H1 (cell line): ENCODE measurements around the gene CGB7. TPM values are rescaled to one million over a fixed set of nuclear protein-coding genes. Genes with fewer than 3 reads are reported as not detected.

Experiments used
- CTCF ChIA-PET: fragments of 300-600 bp; sonication (Branson Sonifier 250); formaldehyde crosslinking; loops from one replicate; lab custom pipeline; 2021; ENCODE audit not compliant: partially characterized antibody; lab: Charles Lee
- POLR2A ChIA-PET: fragments of 300-600 bp; sonication (Branson Sonifier 250); formaldehyde crosslinking; loops from one replicate; lab custom pipeline; 2021; ENCODE audit warnings: inconsistent platforms; ENCODE audit not compliant: partially characterized antibody; lab: Charles Lee
- DNase-seq, 2 experiments: peaks; one replicate each; pipeline versions ENCODE4 v3.0.0 to v3.0.0-alpha.2; 2010 to 2022; ENCODE audit warnings: low spot score in 2 of 2, low read depth in 1 of 2, mixed read lengths in 1 of 2
- FAIRE-seq: peaks from 2 replicates; lab custom pipeline; 2011; peaks lifted over from hg19 to GRCh38; lab: Jason Lieb, UNC
- H2AFZ ChIP-seq: 2 replicates; pipeline ENCODE4 v1.8.1; 2012; ENCODE audit warnings: low read length, inconsistent platforms
- H2AK5ac ChIP-seq: 2 replicates; pipeline ENCODE4 v1.6.1; 2013; ENCODE audit warnings: low read depth, low read length
- H2BK120ac ChIP-seq: replicated peaks from 2 replicates; pipeline ENCODE3; 2013; ENCODE audit warnings: low read depth, low read length, inconsistent platforms
- H2BK12ac ChIP-seq: 2 replicates; pipeline ENCODE4 v1.6.1; 2013; ENCODE audit warnings: low read depth, low read length
- H2BK15ac ChIP-seq: 2 replicates; pipeline ENCODE4 v1.6.1; 2013; ENCODE audit warnings: low read length
- H2BK20ac ChIP-seq: 2 replicates; pipeline ENCODE4 v1.6.1; 2013; ENCODE audit warnings: low read length
- H2BK5ac ChIP-seq: 2 replicates; pipeline ENCODE4 v1.6.1; 2013; ENCODE audit warnings: low read depth, low read length
- H3K14ac ChIP-seq: 2 replicates; pipeline ENCODE4 v1.6.1; 2013; ENCODE audit warnings: inconsistent platforms; ENCODE audit not compliant: insufficient read length
- H3K18ac ChIP-seq: 2 replicates; pipeline ENCODE4 v1.6.1; 2013; ENCODE audit warnings: low read length; ENCODE audit errors: extremely low read depth
- H3K23ac ChIP-seq: 2 replicates; pipeline ENCODE4 v1.6.1; 2013; ENCODE audit warnings: inconsistent platforms; ENCODE audit not compliant: insufficient read length
- H3K23me2 ChIP-seq: 2 replicates; pipeline ENCODE4 v1.6.1; 2013; ENCODE audit warnings: low read depth, low read length
- H3K27ac ChIP-seq: 2 replicates; pipeline ENCODE4 v1.6.1; 2011; ENCODE audit warnings: low read depth, low read length, inconsistent platforms
- H3K27me3 ChIP-seq, 4 experiments: replicated peaks in 1 of 4; 1 replicate in 1 of 4; 2 replicates in 3 of 4; pipeline versions ENCODE4 v1.6.1 to v1.8.1; 2011 to 2013; ENCODE audit warnings: low read length in 3 of 4, mild to moderate bottlenecking in 3 of 4, inconsistent platforms in 2 of 4, mixed read lengths in 2 of 4, moderate library complexity in 1 of 4; ENCODE audit not compliant: control insufficient read depth in 3 of 4, insufficient read depth in 3 of 4; ENCODE audit errors: extremely low read depth in 1 of 4
- H3K36me3 ChIP-seq, 4 experiments: 2 replicates each; pipeline versions ENCODE4 v1.6.1 to v1.8.1; 2011 to 2013; ENCODE audit warnings: mild to moderate bottlenecking in 4 of 4, low read length in 3 of 4, moderate library complexity in 2 of 4, control low read depth in 1 of 4, inconsistent platforms in 1 of 4; ENCODE audit not compliant: insufficient read depth in 4 of 4, control insufficient read depth in 2 of 4
- H3K4ac ChIP-seq: replicated peaks from 2 replicates; pipeline ENCODE3; 2013; ENCODE audit warnings: low read length, low read depth, mixed read lengths, inconsistent platforms; ENCODE audit not compliant: insufficient read length
- H3K4me1 ChIP-seq, 4 experiments: replicated peaks in 1 of 4; 1 replicate in 1 of 4; 2 replicates in 3 of 4; pipeline versions ENCODE4 v1.6.1 to v1.8.1; 2011 to 2013; ENCODE audit warnings: low read length in 3 of 4, inconsistent platforms in 2 of 4, mixed read lengths in 1 of 4; ENCODE audit not compliant: insufficient read depth in 4 of 4, control insufficient read depth in 3 of 4
- H3K4me2 ChIP-seq, 2 experiments: 2 replicates each; pipeline versions ENCODE4 v1.6.1 to v1.8.1; 2011 to 2013; ENCODE audit warnings: low read depth in 2 of 2, low read length in 2 of 2, control low read depth in 1 of 2, inconsistent platforms in 1 of 2, mild to moderate bottlenecking in 1 of 2; ENCODE audit not compliant: insufficient read depth in 1 of 2
- H3K4me3 ChIP-seq, 4 experiments: fragments of 200-600, 300-600 bp in 1 of 4; sonication (generic), shearing (Covaris generic), sonication (Bioruptor Twin) in 1 of 4; 2 replicates each; pipeline versions ENCODE4 v1.5.1 to v1.8.1; 2011 to 2016; ENCODE audit warnings: low read length in 4 of 4, low read depth in 3 of 4, control low read depth in 2 of 4, inconsistent platforms in 2 of 4, mild to moderate bottlenecking in 2 of 4, mixed read lengths in 1 of 4, moderate library complexity in 1 of 4; ENCODE audit not compliant: insufficient read depth in 2 of 4; ENCODE audit errors: extremely low read depth in 1 of 4
- H3K56ac ChIP-seq: replicated peaks from 2 replicates; pipeline ENCODE3; 2013; ENCODE audit warnings: low read depth, mild to moderate bottlenecking, mixed read lengths, low read length, inconsistent platforms; ENCODE audit not compliant: insufficient read length
- H3K79me1 ChIP-seq: 2 replicates; pipeline ENCODE4 v1.6.1; 2013; ENCODE audit warnings: low read depth, low read length, control low read depth
- H3K79me2 ChIP-seq, 2 experiments: 2 replicates each; pipeline versions ENCODE4 v1.6.1 to v1.8.1; 2012 to 2013; ENCODE audit warnings: low read length in 2 of 2, mild to moderate bottlenecking in 2 of 2, inconsistent platforms in 1 of 2; ENCODE audit not compliant: insufficient read depth in 2 of 2, control insufficient read depth in 1 of 2
- H3K9ac ChIP-seq, 4 experiments: replicated peaks in 1 of 4; 1 replicate in 1 of 4; 2 replicates in 3 of 4; pipeline versions ENCODE4 v1.6.1 to v1.8.1; 2011 to 2013; ENCODE audit warnings: low read depth in 3 of 4, low read length in 3 of 4, control low read depth in 2 of 4, mild to moderate bottlenecking in 2 of 4, moderate library complexity in 2 of 4, inconsistent platforms in 1 of 4; ENCODE audit errors: extremely low read depth in 1 of 4
- H3K9me3 ChIP-seq, 2 experiments: 2 replicates each; pipeline versions ENCODE4 v1.6.1 to v1.8.1; 2012 to 2013; ENCODE audit warnings: mild to moderate bottlenecking in 2 of 2, moderate library complexity in 2 of 2, control low read depth in 1 of 2, inconsistent platforms in 1 of 2, low read depth in 1 of 2, low read length in 1 of 2, mixed read lengths in 1 of 2; ENCODE audit not compliant: insufficient read depth in 2 of 2
- H4K20me1 ChIP-seq, 2 experiments: replicated peaks in 1 of 2; 2 replicates each; pipeline versions ENCODE3 to v1.8.1; 2011 to 2013; ENCODE audit warnings: inconsistent platforms in 2 of 2, low read length in 2 of 2, mild to moderate bottlenecking in 1 of 2; ENCODE audit not compliant: insufficient read depth in 2 of 2, control insufficient read depth in 1 of 2
- H4K5ac ChIP-seq: 2 replicates; pipeline ENCODE4 v1.6.1; 2013; ENCODE audit warnings: low read length, low read depth, mixed read lengths, inconsistent platforms; ENCODE audit not compliant: insufficient read length
- H4K8ac ChIP-seq: 2 replicates; pipeline ENCODE4 v1.8.0; 2013; ENCODE audit warnings: mild to moderate bottlenecking, moderate library complexity, low read length, inconsistent platforms; ENCODE audit not compliant: insufficient read depth; ENCODE audit errors: extremely low read depth
- H4K91ac ChIP-seq: replicated peaks from 2 replicates; pipeline ENCODE3; 2013; ENCODE audit warnings: low read length, mixed read lengths, inconsistent platforms; ENCODE audit not compliant: insufficient read length
- CREB1 ChIP-seq: IDR thresholded peaks from 2 replicates; pipeline ENCODE4 v1.6.1; 2012; ENCODE audit warnings: inconsistent platforms
- RNF2 ChIP-seq: fragments of 200-900, 300-1000 bp; sonication (generic); IDR thresholded peaks from 2 replicates; pipeline ENCODE4 v1.7.1; 2016; ENCODE audit warnings: borderline replicate concordance, low read depth, mild to moderate bottlenecking, antibody characterized with exemption, low read length; ENCODE audit not compliant: poor library complexity, severe bottlenecking; ENCODE audit errors: missing control alignments
- SIX5 ChIP-seq: IDR thresholded peaks from 2 replicates; pipeline ENCODE4 v1.6.1; 2011; ENCODE audit warnings: mild to moderate bottlenecking, low read depth, low read length
- TAF1 ChIP-seq: IDR thresholded peaks from 2 replicates; pipeline ENCODE4 v1.6.1; 2011; ENCODE audit warnings: mild to moderate bottlenecking, low read depth, low read length
- TEAD4 ChIP-seq: IDR thresholded peaks from 2 replicates; pipeline ENCODE4 v1.6.1; 2012; ENCODE audit warnings: low read depth, low read length, inconsistent platforms, mixed read lengths
- WGBS, 2 experiments: shearing (Covaris generic) in 1 of 2; methylation state at CpG; one replicate each; pipeline versions ENCODE4 v1.1.6 to v1.1.7; 2013 to 2015; ENCODE audit warnings: low lambda C conversion rate in 2 of 2, mixed read lengths in 2 of 2, inconsistent platforms in 1 of 2, low coverage in 1 of 2, missing lambda C conversion rate in 1 of 2; ENCODE audit not compliant: insufficient replicate concordance in 2 of 2, insufficient coverage in 1 of 2, insufficient read length in 1 of 2; ENCODE audit errors: extremely low coverage in 1 of 2, missing lambda C conversion rate in 1 of 2; 5-methylcytosine and 5-hydroxymethylcytosine counted together
- polyA plus RNA-seq, 7 experiments: library from polyadenylated mRNA; depleted of rRNA in 3 of 7; stranded (reverse) in 5 of 7; unstranded in 2 of 7; fragments of >200 nt in 5 of 7; fragments of 200-250 nt in 2 of 7; gene quantifications; 1 replicate in 5 of 7; 2 replicates in 1 of 7; 4 replicates in 1 of 7; pipeline versions ENCODE4 v1.2.1 to v1.2.3, GENCODE V29; 2011 to 2013; ENCODE audit warnings: missing spikeins in 2 of 7, mixed read lengths in 2 of 7
- total RNA-seq: library from RNA; stranded (reverse); fragmentation: NEBNext Ultra II Directional; extraction: Animal tissue kit (Norgen Biotek cat#: 25700); gene quantifications from 2 replicates; pipeline ENCODE4 v1.2.1, GENCODE V29; 2021

The CGB7 gene
- total and polyA plus RNA-seq, 2 of the 8 experiments (the other 6 are each of a cell fraction or from before 2014, with no cell fraction given): 1.2 to 2.2 TPM

DNA sequence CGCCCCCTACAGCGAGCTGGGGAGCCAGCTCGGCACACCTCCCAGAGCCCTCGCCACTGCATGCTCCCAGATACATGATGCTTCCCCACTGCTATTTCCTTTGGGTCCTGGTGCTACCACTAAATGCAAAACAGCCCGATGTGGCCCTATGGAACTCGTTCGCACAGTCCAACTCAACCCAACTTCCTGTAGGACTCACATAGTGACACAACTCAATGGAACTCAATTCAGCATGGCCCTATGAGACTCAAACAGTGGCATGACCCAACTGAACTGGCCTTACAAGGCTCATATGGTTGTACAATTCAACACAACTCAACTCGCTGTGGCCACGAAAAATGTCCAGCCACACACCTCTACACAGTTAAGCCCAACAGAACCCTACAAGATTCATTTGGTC, 11.5 kb upstream of the CGB7 start:
- H3K79me1 ChIP-seq: no peaks in the 10 kb centered on the region
- no peaks in the 10 kb centered on the region for H4K20me1 ChIP-seq
- no peaks in the 10 kb centered on the region for H3K79me2 ChIP-seq
- CTCF ChIA-PET: interaction anchor here (0.9 to 2.2 kb wide), 9 partner anchors 8 to 259 kb away, joined by 3 to 11 read pairs (median 4); partner anchors contain the start of gene CGB7
- H2BK12ac ChIP-seq: no peak overlapping the region
- H2AK5ac ChIP-seq: 0 out of 2 replicates have a peak overlapping the region, but pooled peaks have one; percentile 28
- H4K91ac ChIP-seq: no peak overlapping the region
- H3K27ac ChIP-seq: no peak overlapping the region
- H2BK120ac ChIP-seq: no peak overlapping the region
- no peak overlapping the region for H3K4me3 ChIP-seq
- H3K56ac ChIP-seq: no peak overlapping the region
- no peak overlapping the region for H4K5ac ChIP-seq
- H3K4me1 ChIP-seq: peaks cover 0 to 19% (median 16%) of the 10 kb centered on the region in 4 experiments; a peak in 6 of 7 replicates
- no peak overlapping the region for H3K18ac ChIP-seq
- WGBS, 2 experiments: 91% methylated on average over 9 of the region's 9 CpGs; no CpG with 5 or more reads in 1 of the 2 experiments
- POLR2A ChIA-PET: interaction anchor here (1.3 to 1.4 kb wide), 3 partner anchors 9 to 197 kb away, joined by 3 to 4 read pairs (median 3); partner anchors contain the start of gene PPP1R15A
- peaks cover 26 to 80% (median 70%) of the 10 kb centered on the region in 4 experiments for H3K27me3 ChIP-seq
- H3K23me2 ChIP-seq: peaks cover 8% of the 10 kb centered on the region
- DNase-seq: no peak
- H2BK20ac ChIP-seq: no peak overlapping the region
- no peak overlapping the region for H2AFZ ChIP-seq
- H4K8ac ChIP-seq: no peak overlapping the region
- H2BK15ac ChIP-seq: no peak overlapping the region
- H3K23ac ChIP-seq: no peak overlapping the region
- H3K9ac ChIP-seq: no peak overlapping the region
- H3K9me3 ChIP-seq: peaks cover 0 to 5% of the 10 kb centered on the region in 2 experiments; a peak in 1 of 4 replicates
- no peak for FAIRE-seq
- no peak overlapping the region for H3K14ac ChIP-seq
- peaks cover 0 to 4% (median 0%) of the 10 kb centered on the region in 4 experiments; a peak in 1 of 8 replicates for H3K36me3 ChIP-seq
- no peak overlapping the region for H3K4me2 ChIP-seq
- no peak overlapping the region for H3K4ac ChIP-seq
- H2BK5ac ChIP-seq: no peak overlapping the region
- TF ChIP-seq RNF2 (no peak), CREB1 (no peak), SIX5 (no peak), TAF1 (no peak), TEAD4 (no peak)
